HL-60/S4 (cell line): Measurements from ENCODE around the gene CES2.

ENCODE experiments used
- in situ Hi-C: fragments of 300-500 bp; cut with MboI; formaldehyde crosslinking; loops from 2 replicates; pipeline ENCODE4 v1.14.3; 2022; ENCODE audit warnings: low sequenced_read_pairs

The CES2 gene

GRCh38 chr16:66918803-66919568 is 16.3 kb upstream of the CES2 start, which contains the start of gene CDH16:
CDH16 (minus strand) TSS chr16:66918885; CDS start chr16:66918065, 820 bp downstream.
- in situ Hi-C loops = no loop called here

DNA sequence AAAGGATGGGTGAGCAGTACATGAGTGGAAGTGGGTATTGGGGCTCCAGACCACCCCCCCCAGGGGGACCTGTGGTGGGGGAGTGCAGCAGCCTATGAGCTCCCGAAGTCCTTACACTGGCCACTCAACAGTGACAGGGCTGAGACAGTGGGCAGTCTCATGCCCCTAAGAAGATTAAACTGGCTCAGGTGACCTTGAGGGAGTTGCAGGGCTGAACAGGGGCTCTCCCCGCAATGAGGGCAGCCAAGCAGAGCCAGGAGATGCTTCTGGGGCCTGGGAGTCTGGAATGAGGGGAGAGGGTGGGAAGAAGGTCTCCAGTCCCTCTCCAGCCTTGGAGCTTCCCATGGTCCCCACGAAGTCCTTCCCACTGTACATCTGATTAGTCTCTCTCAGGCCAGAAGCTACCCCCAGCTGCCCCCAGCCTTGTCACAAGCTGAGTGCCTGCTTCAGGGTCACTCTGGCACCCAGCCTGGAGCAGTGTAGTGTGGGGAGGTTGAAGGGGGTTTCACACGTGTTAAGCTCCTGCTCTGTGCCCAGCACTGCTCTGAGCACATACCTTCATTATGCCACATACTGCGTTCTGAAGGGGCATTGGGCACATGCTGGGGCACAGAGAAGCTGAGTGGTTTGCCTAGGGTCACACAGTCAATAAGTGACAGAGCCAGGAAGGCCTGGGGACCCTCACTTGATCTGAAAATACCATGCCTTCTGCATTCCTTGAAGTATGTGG is 15.6 kb upstream of the CES2 start:
- in situ Hi-C loops = no loop called here

- in situ Hi-C loops = no loop called here
These were observed 15.1 kb upstream of the CES2 start for GRCh38 chr16:66920299-66920590.

- in situ Hi-C loops = no loop called here
These were observed 14.2 kb upstream of the CES2 start for GRCh38 chr16:66920924-66921680.

DNA sequence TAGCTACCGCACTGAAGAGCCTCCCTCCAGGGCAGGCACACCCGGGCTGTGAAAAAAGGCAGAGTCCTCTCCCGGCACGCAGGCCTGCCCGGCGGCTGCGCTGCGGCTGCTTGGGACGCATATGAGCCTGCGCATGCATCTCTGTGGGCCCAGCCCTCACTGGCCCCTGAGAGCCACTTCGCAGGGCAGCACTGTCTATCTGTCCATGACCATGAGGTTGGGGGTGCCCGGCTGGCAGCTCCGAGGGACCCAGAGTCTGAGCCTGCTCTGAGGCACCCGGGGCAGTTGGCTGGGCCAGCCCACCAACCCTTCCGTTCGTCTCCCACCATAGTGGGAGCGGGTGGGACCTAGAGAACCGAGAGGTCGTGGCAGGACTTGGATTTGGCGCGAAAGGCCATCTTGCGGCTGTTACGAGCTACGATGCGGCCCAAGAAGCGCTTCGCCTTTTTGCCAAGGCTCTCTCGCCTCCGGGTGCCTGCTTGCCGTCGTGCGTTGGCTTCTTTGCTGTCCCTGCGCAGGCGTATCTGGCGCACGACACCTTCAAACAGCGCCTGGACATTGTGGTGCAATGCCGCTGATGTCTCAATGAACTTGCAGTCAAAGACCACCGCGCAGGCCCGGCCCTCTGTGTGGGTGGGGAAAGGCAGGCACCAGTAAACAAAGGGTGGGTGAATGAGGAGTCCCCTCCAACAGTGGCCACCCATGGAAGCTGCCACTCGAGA is 13.4 kb upstream of the CES2 start:
- in situ Hi-C loops = no loop called here

DNA sequence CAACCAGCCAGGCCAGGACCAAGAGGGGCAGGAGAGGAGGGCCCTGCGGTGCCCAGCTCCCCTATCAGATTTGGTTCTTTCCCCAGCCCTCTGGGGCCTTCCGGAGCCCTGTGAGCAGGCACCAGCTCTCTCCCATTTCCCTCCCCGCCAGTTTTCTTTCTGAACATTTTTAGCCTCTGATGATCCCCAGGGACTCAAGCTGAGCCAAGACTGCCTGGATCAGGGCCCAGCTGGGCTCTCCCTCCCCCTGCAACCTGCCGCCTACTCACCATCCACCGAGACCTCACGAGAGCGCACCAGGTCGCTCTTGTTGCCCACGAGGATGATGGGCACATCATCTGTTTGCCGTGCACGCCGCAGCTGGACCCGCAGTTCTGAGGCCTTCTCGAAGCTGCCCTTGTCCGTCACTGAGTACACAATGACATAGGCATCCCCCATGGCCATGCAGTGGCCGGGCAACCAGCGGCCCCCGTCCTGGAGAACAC is 12.0 kb upstream of the CES2 start:
- in situ Hi-C loops = no loop called here

DNA sequence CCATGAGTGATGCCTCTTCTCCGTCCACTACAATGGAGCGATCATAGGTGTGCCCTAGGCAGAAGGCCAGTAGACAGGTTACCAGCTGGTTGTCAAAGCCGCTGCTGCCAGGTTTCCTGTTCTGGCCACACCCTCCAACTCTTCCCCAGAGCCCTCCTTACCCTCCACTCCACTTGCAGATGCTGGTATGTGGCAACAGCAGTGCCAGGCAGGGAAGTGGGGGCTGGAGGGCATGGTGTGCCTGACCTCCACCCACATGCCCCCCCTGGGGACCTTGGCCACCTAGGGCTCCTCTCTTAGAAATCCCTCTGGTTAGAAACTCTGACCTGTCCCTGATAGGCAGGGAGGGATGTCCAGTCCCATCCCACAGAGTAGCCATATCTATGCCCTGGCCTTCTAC is 11.4 kb upstream of the CES2 start:
- in situ Hi-C loops = no loop called here

GRCh38 chr16:66924527-66925321 is 10.6 kb upstream of the CES2 start:
- in situ Hi-C loops = no loop called here

DNA sequence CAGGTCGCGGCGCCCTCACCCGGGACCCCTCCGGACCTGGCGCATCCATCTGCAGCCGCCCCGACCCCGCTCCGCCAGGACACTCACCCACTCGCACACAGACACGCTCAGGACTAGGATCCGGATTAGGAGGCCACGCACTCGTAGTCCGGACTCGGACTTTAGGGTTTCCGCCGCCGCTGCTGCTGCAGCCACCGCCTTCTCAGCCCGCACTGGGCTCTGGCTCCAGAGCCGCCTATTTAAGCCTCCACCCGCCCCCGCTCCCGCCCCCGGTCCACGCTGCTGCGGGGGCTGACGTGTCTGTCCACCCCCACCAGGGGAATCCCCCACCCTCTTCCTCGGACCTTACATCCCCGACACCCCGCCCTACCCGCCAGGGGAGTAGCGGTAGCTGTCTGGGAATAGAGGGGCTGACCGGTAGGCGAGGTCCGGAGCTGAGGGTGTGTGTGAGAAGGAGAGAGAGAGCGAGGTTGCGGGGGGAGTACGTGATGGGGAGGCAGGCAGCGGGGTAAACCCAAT is 9.9 kb upstream of the CES2 start, which contains the start of gene RRAD:
RRAD (minus strand) TSS at position 214 of the 519 bp plus-strand sequence. CDS start 356 bp downstream, outside the sequence.
- in situ Hi-C loops = no loop called here

DNA sequence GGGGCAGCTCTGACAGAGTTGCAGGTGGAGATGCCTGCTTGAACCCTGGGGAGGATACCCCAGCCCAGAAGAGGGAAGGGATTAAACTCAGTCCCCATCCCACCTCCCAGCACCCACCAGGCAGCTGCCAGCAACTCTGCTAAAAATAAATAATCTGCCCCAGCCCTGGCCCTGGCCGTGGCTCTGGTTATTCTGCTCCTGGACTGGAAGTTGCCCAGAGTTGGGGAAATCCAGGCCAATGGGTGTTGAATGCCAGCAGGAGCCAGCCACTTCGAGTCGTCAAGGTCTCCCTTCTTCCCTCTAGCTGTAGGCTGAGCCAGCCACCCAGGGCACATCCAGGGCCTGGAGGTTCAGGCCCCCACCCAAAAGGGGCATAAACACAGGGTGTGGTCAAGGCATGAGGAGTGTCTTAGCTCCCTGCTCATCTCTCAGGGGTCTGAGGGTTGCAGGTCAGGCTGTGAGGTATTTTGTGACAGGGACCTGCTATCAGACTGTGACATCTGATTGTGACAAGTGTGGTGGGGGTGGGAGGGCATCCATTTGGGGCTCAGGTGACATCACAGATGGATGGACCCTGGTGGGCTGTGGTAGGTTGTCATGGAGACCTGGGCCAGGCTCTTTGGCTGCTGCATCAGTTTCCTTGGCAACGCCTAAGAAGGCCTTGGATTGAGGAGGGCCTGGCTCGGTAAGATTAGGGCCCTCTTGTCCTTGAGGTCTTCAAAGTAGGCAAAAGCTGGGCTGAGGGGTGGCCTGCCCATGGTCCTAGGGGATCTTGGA is 9.0 kb upstream of the CES2 start:
- in situ Hi-C loops = no loop called here

DNA sequence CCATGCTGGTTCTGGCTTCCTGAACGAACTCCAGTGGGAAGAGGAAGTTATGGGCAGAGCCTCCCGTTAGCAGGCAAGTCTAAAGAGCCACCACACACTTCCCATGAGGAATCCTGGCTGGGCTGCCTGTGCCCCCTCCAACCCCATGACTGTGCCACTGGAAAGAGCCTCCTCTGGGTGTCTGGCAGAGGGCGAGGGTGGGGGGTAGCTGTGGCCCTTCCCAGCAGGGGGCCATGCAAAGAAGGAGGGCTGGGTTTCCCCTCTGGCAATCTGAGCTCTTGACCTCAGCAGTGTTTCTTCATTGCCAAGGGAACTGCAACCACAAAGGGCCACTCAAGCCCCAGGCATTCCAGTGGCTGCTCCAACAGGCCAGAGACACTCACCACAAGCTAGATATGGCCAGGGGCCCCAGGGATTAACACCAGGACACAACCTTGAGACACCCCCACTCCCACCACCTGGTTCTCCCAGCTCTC is 8.3 kb upstream of the CES2 start:
- in situ Hi-C loops = no loop called here

DNA sequence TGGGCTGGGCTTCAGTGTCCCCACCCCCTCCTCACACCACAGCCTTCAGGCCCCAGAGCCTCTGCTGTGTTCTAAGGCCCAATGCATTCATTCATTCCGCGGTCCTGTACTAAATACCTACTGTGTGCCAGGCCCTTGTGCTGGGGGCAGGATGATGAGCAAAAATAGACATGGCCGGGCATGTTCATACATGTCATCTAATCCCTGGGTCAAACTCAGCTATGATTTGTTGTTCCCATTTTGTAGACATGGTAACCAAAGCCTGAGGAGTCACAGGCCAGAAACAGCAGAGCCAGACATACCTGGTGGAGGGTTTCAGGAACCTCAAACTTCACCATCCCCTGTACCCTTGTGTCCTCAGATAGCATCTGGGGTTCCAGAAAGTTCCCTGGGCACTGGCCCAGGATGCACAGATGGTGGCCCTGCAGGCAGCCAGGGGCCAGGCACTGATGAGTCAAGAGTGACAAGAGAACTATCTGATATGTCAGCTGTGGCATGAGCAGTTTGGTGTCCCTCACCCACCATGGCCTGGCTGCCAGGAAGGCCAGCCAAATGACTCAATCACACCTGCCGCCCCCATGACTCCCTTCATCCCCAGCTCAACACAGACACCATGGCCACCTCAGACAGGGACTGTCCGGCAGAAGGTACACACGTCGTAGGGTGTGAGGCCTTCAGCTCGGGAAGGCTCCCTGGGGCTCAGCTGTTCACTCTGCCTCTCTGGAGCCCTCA is 7.2 kb upstream of the CES2 start:
- in situ Hi-C loops = no loop called here

- in situ Hi-C loops = no loop called here
These were observed 6.5 kb upstream of the CES2 start for GRCh38 chr16:66928702-66929388.

DNA sequence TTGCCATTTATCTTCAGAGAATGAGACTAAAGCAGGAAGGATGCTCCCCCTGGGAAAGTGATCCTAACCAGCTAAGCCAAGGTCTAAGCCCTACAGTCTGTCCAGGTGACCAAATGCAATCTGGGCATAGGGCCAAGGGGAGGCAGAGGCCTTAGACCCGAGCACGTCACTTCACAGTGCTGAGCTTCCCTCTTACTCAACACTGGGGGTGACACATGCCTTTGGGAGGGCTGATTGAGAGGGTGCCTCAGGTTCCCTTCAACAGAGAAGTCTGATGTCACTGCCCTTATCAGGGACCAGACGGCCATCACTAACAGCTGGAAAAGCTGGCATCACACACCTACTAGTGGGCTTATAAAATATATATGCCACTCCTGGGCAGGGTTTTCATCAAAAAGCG is 5.1 kb upstream of the CES2 start:
- in situ Hi-C loops = no loop called here

DNA sequence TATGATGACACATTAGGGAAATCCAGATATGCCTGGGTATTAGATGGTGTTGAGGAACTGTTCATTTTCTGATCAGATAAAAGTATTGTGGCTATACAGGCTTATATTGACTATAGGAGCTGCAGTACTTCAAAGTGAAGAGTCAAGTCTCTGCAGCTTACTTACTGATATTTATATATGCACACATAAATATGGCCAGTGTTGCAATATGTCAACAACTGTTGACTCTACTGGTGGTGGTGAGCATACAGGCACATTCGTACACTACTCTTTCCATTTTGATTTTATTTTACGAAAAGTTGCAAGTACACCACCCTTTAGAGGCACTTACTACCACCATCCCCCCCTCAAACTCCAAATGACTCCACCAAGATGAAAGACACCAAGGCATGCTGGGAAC is 3.7 kb upstream of the CES2 start:
- in situ Hi-C loops = no loop called here

- in situ Hi-C loops = no loop called here
These were observed 3.2 kb upstream of the CES2 start for GRCh38 chr16:66932076-66932475.

- in situ Hi-C loops = no loop called here
These were observed 1.6 kb upstream of the CES2 start for GRCh38 chr16:66933776-66934137.
